Stimulated activated CD4-positive, alpha-beta T cell treated with anti-CD3 and anti-CD28 coated beads, Interleukin-12 subunit alpha, Interleukin-12 subunit beta, amount 100 ng/mL, for 48 hours (primary cell): ENCODE results near the gene KCNE4.

ENCODE experiments used
- DNase-seq, 3 donors: peaks; one replicate each; pipeline ENCODE4 v3.0.0-alpha.2; 2020; ENCODE audit warnings: low read depth in 2 of 3, low spot score in 1 of 3

The KCNE4 gene

GRCh38 chr2:223051693-223052289 is at the start of gene KCNE4:
TSS of gene KCNE4 (plus strand) at chr2:223052190. CDS start at chr2:223052831, 641 bp downstream.
- DNase-seq = no peak

- no peak for DNase-seq
Measured at GRCh38 chr2:223003191-223003590, 48.8 kb upstream of the KCNE4 start.

- no peak for DNase-seq
Measured at GRCh38 chr2:223005496-223005895, 46.5 kb upstream of the KCNE4 start.

GRCh38 chr2:223007531-223007930 is 44.5 kb upstream of the KCNE4 start:
- DNase-seq = no peak

GRCh38 chr2:223008162-223008561 is 43.8 kb upstream of the KCNE4 start:
- DNase-seq = no peak

- no peak for DNase-seq
Measured at GRCh38 chr2:223008956-223009355, 43.0 kb upstream of the KCNE4 start.

GRCh38 chr2:223010641-223011040 is 41.3 kb upstream of the KCNE4 start:
- DNase-seq = no peak

GRCh38 chr2:223012291-223012690 is 39.7 kb upstream of the KCNE4 start:
- DNase-seq = no peak

GRCh38 chr2:223019390-223019930 is 32.5 kb upstream of the KCNE4 start:
- no peak for DNase-seq

GRCh38 chr2:223019987-223020717 is 31.8 kb upstream of the KCNE4 start:
- DNase-seq = no peak

- no peak for DNase-seq
Measured at GRCh38 chr2:223020971-223021675, 30.9 kb upstream of the KCNE4 start.

GRCh38 chr2:223026357-223027110 is 25.5 kb upstream of the KCNE4 start:
- no peak for DNase-seq

GRCh38 chr2:223027442-223027841 is 24.5 kb upstream of the KCNE4 start:
- DNase-seq = no peak

GRCh38 chr2:223029287-223029686 is 22.7 kb upstream of the KCNE4 start:
- no peak for DNase-seq

- no peak for DNase-seq
Measured at GRCh38 chr2:223032187-223033142, 19.5 kb upstream of the KCNE4 start.

GRCh38 chr2:223034221-223034975 is 17.6 kb upstream of the KCNE4 start:
- DNase-seq = no peak

GRCh38 chr2:223036790-223037444 is 15.1 kb upstream of the KCNE4 start:
- DNase-seq = no peak

- DNase-seq = no peak
Measured at GRCh38 chr2:223037445-223037800, 14.6 kb upstream of the KCNE4 start.

GRCh38 chr2:223039618-223040017 is 12.4 kb upstream of the KCNE4 start:
- DNase-seq = no peak
